HG03460 (cell line): ENCODE data around the gene PHLDB2.
A peak's percentile ranks its signal among the peaks of the same experiment; 100 is the strongest.

Experiments used
- ATAC-seq: cut with Tn5 transposase; IDR thresholded peaks from one replicate; pipeline ENCODE4 v1.9.1; 2021; ENCODE audit not compliant: unreplicated experiment

Gene PHLDB2

GRCh38 chr3:111956995-111957734, 98.1 kb downstream of the PHLDB2 start:
- ATAC-seq = no peak

GRCh38 chr3:111961461-111962164, 102.5 kb downstream of the PHLDB2 start:
- ATAC-seq = no peak

- no peak for ATAC-seq
These were observed 104.4 kb downstream of the PHLDB2 start for GRCh38 chr3:111963424-111963823.

- ATAC-seq = no peak
These were observed 106.4 kb downstream of the PHLDB2 start for GRCh38 chr3:111965484-111965883.

- ATAC-seq = no peak
These were observed 108.0 kb downstream of the PHLDB2 start for GRCh38 chr3:111967068-111967467.

- ATAC-seq = peak; percentile 97
These were observed 108.7 kb downstream of the PHLDB2 start for GRCh38 chr3:111967651-111968274.

GRCh38 chr3:111968319-111969054, 109.4 kb downstream of the PHLDB2 start:
- no peak for ATAC-seq

- no peak for ATAC-seq
These were observed 111.3 kb downstream of the PHLDB2 start for GRCh38 chr3:111970376-111970775.

- no peak for ATAC-seq
These were observed 112.6 kb downstream of the PHLDB2 start for GRCh38 chr3:111971533-111972130.

- no peak for ATAC-seq
These were observed 113.8 kb downstream of the PHLDB2 start for GRCh38 chr3:111972891-111973290.

- no peak for ATAC-seq
These were observed 116.1 kb downstream of the PHLDB2 start for GRCh38 chr3:111975131-111975530.

GRCh38 chr3:111976254-111976653, 117.2 kb downstream of the PHLDB2 start:
- ATAC-seq = no peak

GRCh38 chr3:111978583-111979433, 119.7 kb downstream of the PHLDB2 start, which contains the start of gene ABHD10:
Gene ABHD10 (plus strand): TSS chr3:111979026. CDS start chr3:111979062, 36 bp downstream.
- ATAC-seq = peak; percentile 94

GRCh38 chr3:111979434-111980038, 120.5 kb downstream of the PHLDB2 start:
- ATAC-seq = peak; percentile 27

- ATAC-seq = no peak
These were observed 121.8 kb downstream of the PHLDB2 start for GRCh38 chr3:111980716-111981456.

- no peak for ATAC-seq
These were observed 122.3 kb downstream of the PHLDB2 start for GRCh38 chr3:111981457-111981763.

GRCh38 chr3:111984636-111985298, 125.7 kb downstream of the PHLDB2 start:
- no peak for ATAC-seq

GRCh38 chr3:111986800-111987199, 127.7 kb downstream of the PHLDB2 start:
- no peak for ATAC-seq
